Mononuclear cell (primary cell): Measurements from ENCODE around the gene CCNG2. TPM values are rescaled to one million over a fixed set of nuclear protein-coding genes. Genes with fewer than 3 reads are reported as not detected.
"Not testable (repeated sequence)": the region's sequence is repeated elsewhere in the genome, so short reads cannot be mapped to it uniquely, and the experiment has no call there.

Experiments
- H3K27me3 ChIP-seq: 2 replicates; pipeline ENCODE4 v1.6.0; 2011; ENCODE audit warnings: low read length, control low read depth; ENCODE audit not compliant: insufficient read depth
- H3K4me1 ChIP-seq: 2 replicates; pipeline ENCODE4 v1.5.1; 2011; ENCODE audit warnings: mild to moderate bottlenecking, low read length, control low read depth; ENCODE audit not compliant: insufficient read depth
- H3K4me3 ChIP-seq: 2 replicates; pipeline ENCODE4 v1.5.1; 2011; ENCODE audit warnings: mild to moderate bottlenecking, low read length, moderate library complexity
- H3K9me3 ChIP-seq: 2 replicates; pipeline ENCODE4 v1.5.1; 2011; ENCODE audit warnings: low read depth, mild to moderate bottlenecking, control low read depth, low read length
- total RNA-seq: library from RNA; depleted of rRNA; stranded (reverse); fragments of >200 nt; gene quantifications from one replicate; pipeline ENCODE4 v1.2.3, GENCODE V29; 2012

The CCNG2 gene
- total RNA-seq, 1 donor = 48.9 TPM

DNA sequence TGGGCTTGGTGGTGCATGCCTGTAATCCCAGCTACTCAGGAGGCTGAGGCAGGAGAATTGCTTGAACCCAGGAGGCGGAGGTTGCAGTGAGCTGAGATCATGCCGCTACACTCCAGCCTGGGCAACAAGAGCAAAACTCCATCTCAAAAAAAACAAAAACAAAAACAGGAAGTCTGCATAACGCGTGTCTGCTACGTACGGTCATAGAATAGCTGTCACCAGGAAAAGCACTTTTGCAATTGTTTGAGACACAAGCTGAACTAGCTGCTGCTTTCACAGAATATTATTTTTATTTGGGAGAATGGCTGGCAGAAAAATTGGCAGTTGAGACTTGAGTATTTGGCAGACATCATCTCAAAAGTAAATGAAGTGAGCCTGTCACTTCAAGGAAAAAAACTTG, 19.6 kb upstream of the CCNG2 start:
- not testable (repeated sequence) for H3K4me3 ChIP-seq, H3K27me3 ChIP-seq, H3K9me3 ChIP-seq, H3K4me1 ChIP-seq

DNA sequence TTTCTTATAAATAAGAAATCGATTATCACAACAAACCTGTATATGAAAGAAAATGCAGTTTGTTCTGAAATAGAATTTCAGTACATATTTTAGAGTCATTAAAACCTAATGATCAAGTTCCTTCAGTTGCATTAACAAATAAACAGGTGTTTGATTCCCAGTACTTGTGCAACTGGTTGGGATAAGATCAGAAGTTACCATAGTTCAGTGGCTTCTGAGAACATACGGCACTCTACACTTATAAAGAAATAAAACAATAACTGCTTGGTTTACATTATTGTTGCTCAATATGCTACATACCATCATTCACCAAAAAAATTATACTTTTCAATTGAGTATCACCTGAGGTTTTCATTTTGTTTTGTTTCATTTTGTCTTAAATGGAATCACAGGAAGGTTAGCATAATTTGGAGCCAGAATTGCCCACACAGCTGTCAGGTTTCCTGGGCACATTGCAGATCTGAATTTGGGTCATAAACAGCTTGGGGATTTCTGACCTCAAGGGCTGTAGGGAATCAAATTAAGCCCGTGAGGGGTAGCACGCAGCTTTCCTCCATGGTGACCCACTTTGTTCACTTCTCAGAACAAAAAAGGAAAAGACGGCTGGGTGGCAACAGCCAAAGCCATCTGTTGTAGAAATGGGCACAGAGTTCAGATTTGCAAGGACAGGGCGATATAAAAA, 14.9 kb upstream of the CCNG2 start:
- Histone ChIP-seq H3K27me3 (no peaks in the 10 kb centered on the region), H3K9me3 (no peaks in the 10 kb centered on the region), H3K4me1 (peaks cover 26% of the 10 kb centered on the region), H3K4me3 (no peak overlapping the region)

GRCh38 chr4:77142646-77143028, 14.4 kb upstream of the CCNG2 start:
- H3K4me3 ChIP-seq = no peak overlapping the region
- peaks cover 25% of the 10 kb centered on the region for H3K4me1 ChIP-seq
- no peaks in the 10 kb centered on the region for H3K27me3 ChIP-seq
- H3K9me3 ChIP-seq = no peaks in the 10 kb centered on the region

DNA sequence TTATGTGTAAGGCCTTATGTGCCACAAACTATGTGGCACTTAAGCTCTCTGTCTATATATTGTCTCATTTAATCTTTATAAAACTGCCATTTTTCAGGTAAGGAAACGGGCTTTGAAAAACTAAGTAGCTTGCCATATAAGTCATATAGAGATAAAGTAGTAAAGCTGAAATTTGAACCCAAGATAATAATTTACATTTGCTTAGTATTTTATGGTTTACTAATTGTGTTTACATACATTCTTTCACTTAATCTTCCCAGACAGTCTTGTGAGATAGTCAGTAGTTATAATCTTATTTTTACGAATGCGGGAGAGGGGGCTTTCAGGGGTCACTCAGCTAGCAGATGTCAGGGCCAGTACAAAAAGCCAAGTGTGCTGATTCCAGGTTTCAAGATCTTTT, 13.9 kb upstream of the CCNG2 start:
- Histone ChIP-seq H3K27me3 (no peaks in the 10 kb centered on the region), H3K9me3 (no peaks in the 10 kb centered on the region), H3K4me3 (no peak overlapping the region), H3K4me1 (peaks cover 29% of the 10 kb centered on the region)

GRCh38 chr4:77145842-77146185, 11.2 kb upstream of the CCNG2 start:
- peaks cover 30% of the 10 kb centered on the region for H3K4me1 ChIP-seq
- H3K4me3 ChIP-seq = no peak overlapping the region

DNA sequence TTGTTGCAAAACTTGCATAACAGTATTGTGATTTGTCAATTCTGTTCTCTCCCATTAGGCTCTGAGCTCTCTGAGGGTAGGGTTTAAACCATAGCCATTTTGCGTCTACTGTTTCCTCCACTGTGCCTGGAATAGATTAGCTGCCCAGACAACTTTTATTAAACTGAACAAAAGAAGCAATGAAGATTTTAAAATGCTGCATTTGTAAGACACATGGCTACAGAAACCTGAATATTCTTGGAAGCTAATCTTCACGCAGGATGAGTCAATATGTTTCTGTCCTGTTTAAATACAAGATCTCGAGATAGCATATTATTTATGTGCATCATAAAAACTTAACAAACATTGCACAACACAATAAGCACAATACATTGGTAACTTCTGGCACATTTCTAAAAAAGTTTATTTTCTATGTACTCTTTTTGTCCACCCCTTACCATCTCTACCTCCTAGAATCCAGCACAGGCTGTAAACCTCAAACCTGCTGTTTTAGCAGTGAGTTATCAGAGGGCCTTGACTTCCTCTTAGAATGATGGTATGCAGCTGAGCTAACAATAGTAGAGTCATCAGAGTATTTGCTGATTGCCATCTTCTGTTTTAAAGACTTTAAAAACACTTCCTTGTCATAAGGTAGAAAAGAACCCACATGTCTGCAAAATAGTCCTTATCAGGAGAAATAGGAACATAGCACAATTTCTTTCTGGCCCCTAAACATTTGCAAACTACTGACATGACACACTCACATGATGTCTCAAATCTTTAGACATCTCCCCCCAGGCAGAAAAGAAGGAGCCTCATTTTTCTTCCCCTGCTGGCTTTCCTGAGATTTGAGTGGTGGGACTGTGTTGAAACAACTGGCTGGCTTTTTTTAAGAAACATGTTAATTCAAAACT, 10.6 kb upstream of the CCNG2 start:
- H3K4me3 ChIP-seq = no peak overlapping the region

More at GRCh38 chr4:77145842-77146185, 11.2 kb upstream of the CCNG2 start:
- Histone ChIP-seq H3K27me3 (no peaks in the 10 kb centered on the region), H3K9me3 (no peaks in the 10 kb centered on the region)

GRCh38 chr4:77147079-77147782, 9.8 kb upstream of the CCNG2 start:
- Histone ChIP-seq H3K4me3 (no peak overlapping the region), H3K9me3 (no peaks in the 10 kb centered on the region), H3K4me1 (peaks cover 31% of the 10 kb centered on the region), H3K27me3 (no peaks in the 10 kb centered on the region)

More for the DNA sequence above, 10.6 kb upstream of the CCNG2 start:
- Histone ChIP-seq H3K27me3 (no peaks in the 10 kb centered on the region), H3K4me1 (peaks cover 30% of the 10 kb centered on the region), H3K9me3 (no peaks in the 10 kb centered on the region)

DNA sequence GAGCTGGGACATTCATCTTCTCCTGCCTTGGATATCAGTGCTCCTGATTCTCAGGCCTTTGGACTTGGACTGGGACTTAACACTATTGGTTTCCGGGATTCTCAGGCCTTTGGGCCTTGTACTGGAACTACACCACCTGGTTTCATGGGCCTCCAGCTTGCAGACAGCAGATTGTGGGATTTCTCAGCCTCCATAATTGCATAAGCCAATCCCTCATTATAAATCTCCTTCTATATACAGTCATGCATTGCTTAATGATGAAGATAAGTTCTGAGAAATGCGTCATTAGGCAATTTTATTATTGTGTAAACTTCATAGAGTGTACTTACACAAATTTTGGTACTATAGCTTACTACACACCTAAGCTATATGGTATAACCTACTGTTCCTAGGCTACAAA, 8.9 kb upstream of the CCNG2 start:
- Histone ChIP-seq H3K27me3 (no peaks in the 10 kb centered on the region), H3K9me3 (no peaks in the 10 kb centered on the region), H3K4me3 (no peak overlapping the region), H3K4me1 (peaks cover 40% of the 10 kb centered on the region)

DNA sequence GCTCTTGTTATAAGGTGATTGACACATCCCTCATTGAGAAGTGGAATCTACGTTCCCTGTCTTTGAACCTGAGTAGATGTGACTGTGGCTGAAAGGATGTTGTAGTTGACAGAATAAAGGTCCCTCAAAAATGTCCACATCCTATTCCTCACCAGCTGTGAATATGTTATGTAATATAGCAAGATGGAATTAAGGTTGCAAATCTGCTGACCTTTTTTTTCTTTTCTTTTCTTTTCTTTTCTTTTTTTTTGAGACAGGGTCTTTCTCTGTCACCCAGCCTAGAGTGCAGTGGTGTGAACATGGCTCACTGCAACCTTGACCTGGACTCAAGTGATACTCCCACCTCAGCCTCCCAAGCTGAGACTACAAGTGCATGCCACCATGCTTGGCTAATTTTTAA, 7.2 kb upstream of the CCNG2 start:
- peaks cover 56% of the 10 kb centered on the region for H3K4me1 ChIP-seq
- H3K27me3 ChIP-seq = no peaks in the 10 kb centered on the region

DNA sequence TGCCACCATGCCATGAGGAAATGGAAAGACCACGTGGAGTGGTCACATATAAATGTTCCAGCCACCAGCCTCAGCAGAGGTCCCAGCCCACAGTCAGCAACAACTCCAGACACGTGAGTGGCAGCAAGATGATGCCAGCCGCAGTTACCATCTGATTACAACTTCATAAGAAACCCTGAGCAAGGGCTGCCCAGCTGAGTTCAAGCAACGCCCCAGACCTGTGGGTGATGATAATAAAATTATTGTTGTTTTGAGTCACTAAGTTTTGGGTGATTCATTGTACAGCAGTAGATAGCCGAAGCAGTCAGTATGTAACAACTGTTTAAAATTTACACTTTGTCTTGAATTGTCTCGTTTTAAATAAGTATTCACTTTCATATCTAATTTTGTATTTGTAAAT, 5.8 kb upstream of the CCNG2 start:
- H3K4me3 ChIP-seq = no peak overlapping the region
- H3K4me1 ChIP-seq = peaks cover 57% of the 10 kb centered on the region
- H3K27me3 ChIP-seq = no peaks in the 10 kb centered on the region

More for the DNA sequence above, 7.2 kb upstream of the CCNG2 start:
- Histone ChIP-seq H3K4me3 (no peak overlapping the region), H3K9me3 (no peaks in the 10 kb centered on the region)

GRCh38 chr4:77152421-77152820, 4.6 kb upstream of the CCNG2 start:
- Histone ChIP-seq H3K27me3 (no peaks in the 10 kb centered on the region), H3K4me3 (no peak overlapping the region), H3K4me1 (peaks cover 49% of the 10 kb centered on the region), H3K9me3 (no peaks in the 10 kb centered on the region)

More for the DNA sequence above, 5.8 kb upstream of the CCNG2 start:
- no peaks in the 10 kb centered on the region for H3K9me3 ChIP-seq

GRCh38 chr4:77153006-77153405, 4.0 kb upstream of the CCNG2 start:
- Histone ChIP-seq H3K9me3 (no peaks in the 10 kb centered on the region), H3K4me1 (peaks cover 43% of the 10 kb centered on the region), H3K27me3 (no peaks in the 10 kb centered on the region), H3K4me3 (no peak overlapping the region)

GRCh38 chr4:77154065-77154464, 2.9 kb upstream of the CCNG2 start:
- H3K9me3 ChIP-seq = no peaks in the 10 kb centered on the region
- no peaks in the 10 kb centered on the region for H3K27me3 ChIP-seq
- H3K4me3 ChIP-seq = no peak overlapping the region
- H3K4me1 ChIP-seq = peaks cover 50% of the 10 kb centered on the region

GRCh38 chr4:77154761-77155499, 2.1 kb upstream of the CCNG2 start:
- no peaks in the 10 kb centered on the region for H3K9me3 ChIP-seq
- peaks cover 52% of the 10 kb centered on the region for H3K4me1 ChIP-seq
- no peaks in the 10 kb centered on the region for H3K27me3 ChIP-seq
- H3K4me3 ChIP-seq = no peak overlapping the region
